ENCODE results near the gene STXBP6.
"Not testable (repeated sequence)": the region's sequence is repeated elsewhere in the genome, so short reads cannot be mapped to it uniquely, and the experiment has no call there.

Gene STXBP6

DNA sequence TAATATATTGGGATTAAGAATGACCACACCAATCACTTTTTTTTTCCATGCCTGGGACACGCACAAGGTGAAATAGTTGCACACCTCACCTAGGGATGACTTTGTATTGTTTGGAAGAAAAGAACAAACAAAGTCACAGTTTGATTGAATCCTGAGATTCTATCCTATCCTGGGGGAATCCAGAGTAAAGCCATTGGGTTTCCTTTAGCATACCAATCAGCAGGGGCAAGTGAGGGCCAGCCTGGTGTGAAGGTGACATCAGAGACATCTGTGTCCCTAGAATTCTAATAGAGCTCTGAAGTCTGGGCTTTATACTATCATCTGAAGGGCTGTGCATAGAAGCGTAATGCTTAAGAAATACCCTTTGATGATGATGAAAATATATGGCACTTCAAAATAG lies 199.9 kb downstream of the STXBP6 start:
- no peak for DNase-seq
- TF ChIP-seq GATA1 (IDR thresholded peaks at IDR 0.05; ENCODE audit: low read depth, low read length) (no peak), POLR2A (IDR thresholded peaks at IDR 0.05; ENCODE audit: low read length) (no peak)

DNA sequence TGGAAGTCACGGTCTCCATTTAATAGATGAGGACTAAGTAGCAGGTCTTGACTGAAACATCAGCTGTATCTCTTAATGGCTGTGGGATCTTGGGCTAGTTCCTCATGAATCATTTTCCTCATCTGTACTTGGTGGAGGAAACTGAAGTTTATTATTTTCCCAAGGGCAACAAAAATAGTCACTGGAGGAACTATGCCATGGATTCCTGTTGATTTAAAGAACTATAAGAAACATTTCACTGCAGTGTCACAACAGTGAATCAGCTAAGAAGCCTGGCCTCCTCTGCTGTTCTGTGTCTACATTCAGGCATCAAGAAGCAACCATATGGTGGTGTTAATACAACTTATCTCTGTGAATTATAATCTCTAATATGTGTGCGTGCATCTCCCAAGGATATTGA lies 200.5 kb downstream of the STXBP6 start:
- DNase-seq, result no peak

DNA sequence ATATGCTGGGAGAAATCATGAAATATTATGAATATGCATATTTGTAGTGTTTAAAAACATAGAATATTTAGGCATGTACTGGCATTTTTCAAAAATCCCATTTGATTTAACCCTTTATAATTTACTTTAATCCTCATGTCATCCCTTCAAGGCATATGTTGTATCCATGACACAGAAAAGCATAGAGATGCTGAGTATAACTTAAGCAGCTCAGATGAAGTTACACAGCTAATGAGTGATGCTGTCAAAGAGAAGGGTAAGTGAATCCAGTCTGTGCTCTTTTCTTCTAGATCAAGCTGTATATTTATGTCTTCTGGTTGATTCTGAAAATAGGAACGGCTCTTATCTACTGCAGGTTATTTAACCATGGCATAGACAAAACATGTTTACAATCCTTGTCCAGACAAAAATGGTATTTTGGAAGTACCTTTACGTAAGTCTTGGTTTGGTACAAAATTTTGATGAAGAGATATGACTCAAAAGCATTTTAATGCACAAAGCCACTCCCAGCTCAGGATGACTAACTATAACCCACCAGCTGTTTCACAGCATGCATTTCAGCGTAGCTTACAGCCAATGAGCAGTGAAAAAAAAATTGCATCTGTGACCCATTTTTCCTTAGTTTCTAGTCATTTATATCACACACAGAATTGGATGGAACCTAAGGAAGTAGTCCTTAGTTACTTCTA lies 201.7 kb downstream of the STXBP6 start:
- no peak for TF ChIP-seq POLR2A (IDR thresholded peaks at IDR 0.05; ENCODE audit: low read length)
- no peak for TF ChIP-seq GATA1 (IDR thresholded peaks at IDR 0.05; ENCODE audit: low read depth, low read length)

More for the DNA sequence above, 200.5 kb downstream of the STXBP6 start:
- TF ChIP-seq POLR2A (IDR thresholded peaks at IDR 0.05; ENCODE audit: low read length) (no peak), GATA1 (IDR thresholded peaks at IDR 0.05; ENCODE audit: low read depth, low read length) (no peak)

DNA sequence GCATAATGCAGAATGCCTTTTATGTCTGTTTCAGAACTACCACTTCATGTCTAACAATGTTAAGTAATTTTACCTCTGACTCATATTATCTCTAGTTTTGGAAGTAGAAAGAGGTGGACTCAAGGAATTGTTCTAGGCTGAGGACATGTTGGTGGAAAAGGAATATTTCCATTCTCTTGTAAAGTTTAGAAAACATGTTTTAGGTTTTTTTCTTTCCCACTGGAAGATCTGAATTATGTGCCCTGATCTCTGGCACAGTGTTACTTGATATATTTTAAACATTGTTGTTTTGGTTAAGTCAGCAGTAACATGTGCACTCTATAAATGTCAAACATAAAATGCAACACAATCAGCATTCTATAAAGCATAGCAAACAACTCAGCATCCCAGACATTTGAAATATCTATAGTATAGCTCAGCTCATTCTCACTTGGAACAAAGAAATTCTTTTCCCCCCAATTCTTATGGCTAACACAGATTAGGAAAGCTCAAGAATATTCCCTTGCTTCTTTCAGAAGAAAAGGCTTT lies 202.3 kb downstream of the STXBP6 start:
- no peak for TF ChIP-seq POLR2A (IDR thresholded peaks at IDR 0.05; ENCODE audit: low read length)
- no peak for TF ChIP-seq GATA1 (IDR thresholded peaks at IDR 0.05; ENCODE audit: low read depth, low read length)
- no peak for DNase-seq

More for the DNA sequence above, 201.7 kb downstream of the STXBP6 start:
- DNase-seq, result no peak

DNA sequence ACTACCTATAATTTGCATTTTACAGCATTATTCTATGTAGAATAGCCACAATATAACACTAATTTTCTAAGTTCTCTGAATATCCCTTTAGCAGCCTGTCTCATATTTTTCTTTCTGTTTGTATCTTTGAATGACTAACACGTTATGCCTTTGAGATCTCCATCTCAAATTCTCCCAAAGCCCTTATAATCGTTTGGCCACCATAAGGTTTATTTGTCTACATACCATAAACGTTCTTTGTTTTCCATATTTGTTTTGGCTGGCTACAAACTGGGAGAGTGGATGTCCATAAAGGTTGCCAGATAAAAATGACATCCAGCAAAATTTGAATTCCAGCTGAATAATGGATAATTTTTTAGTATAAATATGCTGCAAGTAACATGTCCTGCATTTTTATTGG lies 203.7 kb downstream of the STXBP6 start:
- no peak for DNase-seq
- TF ChIP-seq POLR2A (IDR thresholded peaks at IDR 0.05; ENCODE audit: low read length) (no peak), GATA1 (IDR thresholded peaks at IDR 0.05; ENCODE audit: low read depth, low read length) (no peak)

DNA sequence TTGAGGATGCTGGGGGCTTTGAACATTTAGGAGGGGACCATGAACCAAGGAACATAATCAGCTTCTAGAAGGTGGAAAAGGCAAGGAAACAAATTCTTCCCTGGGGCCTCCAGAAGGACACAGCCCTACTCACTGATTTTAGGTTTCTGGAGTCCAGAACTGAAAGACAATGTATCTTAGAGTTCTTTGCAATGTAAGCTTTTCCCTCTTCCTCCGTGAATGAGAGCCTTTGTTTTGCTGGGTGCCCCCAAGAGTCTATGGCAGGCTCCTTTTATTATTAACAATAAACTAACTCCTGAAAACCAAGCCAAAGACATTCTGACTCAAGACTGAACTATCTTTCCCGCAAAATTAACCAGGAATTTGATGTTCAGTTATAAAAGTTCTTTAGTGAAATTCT lies 204.1 kb downstream of the STXBP6 start:
- no peak for TF ChIP-seq GATA1 (IDR thresholded peaks at IDR 0.05; ENCODE audit: low read depth, low read length)
- no peak for TF ChIP-seq POLR2A (IDR thresholded peaks at IDR 0.05; ENCODE audit: low read length)
- no peak for DNase-seq

DNA sequence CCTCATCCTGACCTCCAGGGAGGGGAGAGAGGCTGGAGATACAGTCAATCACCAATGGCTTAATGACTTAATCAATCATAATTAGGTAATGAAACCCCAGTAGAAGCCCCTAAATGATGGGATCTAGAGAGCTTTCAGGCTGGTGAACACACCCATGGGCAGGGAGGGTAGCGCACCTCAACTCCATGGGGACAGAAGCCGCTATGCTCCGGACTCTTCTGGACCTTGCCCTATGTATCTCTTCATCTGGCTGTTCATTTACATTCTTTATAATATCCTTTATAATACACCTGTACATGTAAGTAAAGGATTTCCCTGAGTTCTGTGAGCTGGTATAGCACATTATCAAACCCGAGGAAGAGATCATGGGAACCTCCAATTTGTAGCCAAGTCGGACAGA lies 205.9 kb downstream of the STXBP6 start:
- no peak for DNase-seq

DNA sequence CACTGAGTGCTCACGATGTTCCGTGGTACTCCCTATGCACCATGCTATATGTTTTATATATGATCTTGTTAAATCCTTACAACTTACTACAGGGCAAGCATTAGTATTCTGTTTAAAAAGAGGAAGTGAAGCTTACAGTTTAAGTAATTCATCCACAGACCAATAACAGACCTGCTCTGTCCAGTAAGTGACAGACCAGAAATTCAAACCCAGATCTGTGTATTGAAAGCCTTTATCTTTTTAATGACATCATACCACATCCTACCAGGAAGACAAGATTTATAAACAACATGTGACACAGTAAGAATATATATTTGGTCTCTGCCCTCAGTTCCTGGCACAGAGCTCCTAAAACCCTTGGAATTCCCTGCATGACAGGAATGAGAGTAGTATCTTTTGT lies 206.5 kb downstream of the STXBP6 start:
- DNase-seq, result no peak
- TF ChIP-seq GATA1 (IDR thresholded peaks at IDR 0.05; ENCODE audit: low read depth, low read length) (no peak), POLR2A (IDR thresholded peaks at IDR 0.05; ENCODE audit: low read length) (no peak)

More for the DNA sequence above, 205.9 kb downstream of the STXBP6 start:
- TF ChIP-seq POLR2A (IDR thresholded peaks at IDR 0.05; ENCODE audit: low read length) (no peak), GATA1 (IDR thresholded peaks at IDR 0.05; ENCODE audit: low read depth, low read length) (no peak)

DNA sequence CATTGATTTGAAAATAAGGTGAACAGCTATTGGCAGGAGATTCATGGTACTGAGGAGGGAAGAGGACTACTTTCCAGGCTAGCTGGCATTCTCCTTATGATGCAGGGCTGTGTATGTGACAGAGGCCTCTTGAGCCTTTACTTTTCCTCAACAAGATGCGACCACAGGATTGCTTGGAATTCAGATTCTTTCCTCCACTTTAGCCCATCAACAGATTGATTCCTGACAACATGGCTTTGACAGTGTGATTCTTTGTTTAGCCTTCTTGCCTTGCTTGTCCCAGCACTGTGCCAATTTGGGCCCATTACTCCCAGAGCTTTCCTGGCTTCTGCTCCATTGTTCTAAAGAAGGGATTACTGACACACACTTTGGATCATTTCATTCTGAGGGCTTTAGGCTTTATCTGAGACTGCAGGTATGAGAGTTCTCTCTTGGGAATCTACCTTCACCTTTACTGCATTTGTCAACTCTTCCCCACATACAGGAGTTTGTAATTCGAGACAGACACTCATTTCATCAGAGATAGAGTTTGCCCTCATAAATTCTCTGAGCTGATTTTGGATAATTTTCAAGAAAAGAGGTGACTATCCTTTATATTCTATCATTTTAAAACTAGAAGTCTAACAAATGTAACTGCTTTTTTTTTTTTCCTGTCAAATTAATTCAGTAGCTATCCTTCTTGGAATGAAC lies 209.6 kb downstream of the STXBP6 start:
- TF ChIP-seq POLR2A (IDR thresholded peaks at IDR 0.05; ENCODE audit: low read length), result no peak
- no peak for TF ChIP-seq GATA1 (IDR thresholded peaks at IDR 0.05; ENCODE audit: low read depth, low read length)
- DNase-seq, result no peak

DNA sequence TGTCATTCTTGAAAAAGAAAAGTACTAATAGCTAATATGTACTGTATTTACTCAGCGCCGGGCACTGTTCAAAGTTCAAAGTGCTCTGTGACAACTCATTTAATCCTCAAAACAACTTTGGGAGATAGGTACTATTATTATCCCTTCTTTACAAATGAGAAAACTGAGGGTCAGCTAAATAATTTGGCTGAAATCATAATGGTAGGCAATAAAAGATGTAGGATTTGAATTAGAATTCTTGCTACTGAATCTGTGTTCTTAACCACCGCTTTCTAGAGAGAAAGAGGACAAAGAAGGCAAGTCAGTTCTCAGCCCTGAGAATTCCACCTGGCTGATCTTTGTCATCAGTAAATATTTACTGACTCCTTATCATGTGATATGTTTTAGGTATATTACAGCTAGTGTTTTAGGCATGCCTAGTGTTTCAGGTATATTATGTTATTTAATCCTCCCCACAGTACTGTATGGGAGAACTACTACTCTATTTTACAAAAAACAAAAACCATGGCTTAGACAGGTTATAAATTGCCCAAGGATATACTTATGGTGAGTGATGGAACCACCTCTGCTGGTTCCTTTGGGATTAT lies 210.2 kb downstream of the STXBP6 start:
- TF ChIP-seq GATA1 (IDR thresholded peaks at IDR 0.05; ENCODE audit: low read depth, low read length), result no peak
- no peak for TF ChIP-seq POLR2A (IDR thresholded peaks at IDR 0.05; ENCODE audit: low read length)
- DNase-seq, result no peak

DNA sequence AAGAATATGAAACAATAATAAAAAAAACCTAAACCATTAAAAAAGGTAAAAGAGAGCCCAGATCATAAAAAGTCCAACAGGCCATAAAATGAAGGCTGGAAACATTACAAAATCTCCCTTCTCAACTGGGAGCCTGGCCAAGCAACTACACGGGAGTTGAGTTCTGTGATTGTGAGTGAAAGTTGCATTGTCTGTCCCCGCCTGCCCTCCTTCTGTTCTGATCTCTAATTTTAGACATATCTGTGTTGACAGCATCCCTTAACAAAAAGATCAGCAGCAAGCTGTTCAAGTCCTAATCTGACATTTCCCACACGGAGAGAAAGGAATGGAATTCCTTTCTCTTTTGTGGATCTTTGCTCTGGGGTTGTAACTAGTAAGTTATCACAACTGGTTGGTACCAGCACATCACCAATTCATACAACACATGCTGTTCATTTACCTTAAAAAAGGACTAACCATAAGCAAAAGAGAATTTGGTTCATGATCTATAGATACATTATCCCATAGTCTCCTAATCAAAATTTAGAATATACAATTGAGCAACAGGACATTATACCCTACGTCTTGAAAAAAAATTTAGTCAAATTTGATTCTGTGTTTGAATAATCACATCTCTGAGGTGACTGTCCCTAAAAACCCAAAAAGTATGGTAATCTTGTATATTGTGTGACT lies 210.9 kb downstream of the STXBP6 start:
- no peak for DNase-seq
- TF ChIP-seq POLR2A (IDR thresholded peaks at IDR 0.05; ENCODE audit: low read length) (no peak), GATA1 (IDR thresholded peaks at IDR 0.05; ENCODE audit: low read depth, low read length) (no peak)

DNA sequence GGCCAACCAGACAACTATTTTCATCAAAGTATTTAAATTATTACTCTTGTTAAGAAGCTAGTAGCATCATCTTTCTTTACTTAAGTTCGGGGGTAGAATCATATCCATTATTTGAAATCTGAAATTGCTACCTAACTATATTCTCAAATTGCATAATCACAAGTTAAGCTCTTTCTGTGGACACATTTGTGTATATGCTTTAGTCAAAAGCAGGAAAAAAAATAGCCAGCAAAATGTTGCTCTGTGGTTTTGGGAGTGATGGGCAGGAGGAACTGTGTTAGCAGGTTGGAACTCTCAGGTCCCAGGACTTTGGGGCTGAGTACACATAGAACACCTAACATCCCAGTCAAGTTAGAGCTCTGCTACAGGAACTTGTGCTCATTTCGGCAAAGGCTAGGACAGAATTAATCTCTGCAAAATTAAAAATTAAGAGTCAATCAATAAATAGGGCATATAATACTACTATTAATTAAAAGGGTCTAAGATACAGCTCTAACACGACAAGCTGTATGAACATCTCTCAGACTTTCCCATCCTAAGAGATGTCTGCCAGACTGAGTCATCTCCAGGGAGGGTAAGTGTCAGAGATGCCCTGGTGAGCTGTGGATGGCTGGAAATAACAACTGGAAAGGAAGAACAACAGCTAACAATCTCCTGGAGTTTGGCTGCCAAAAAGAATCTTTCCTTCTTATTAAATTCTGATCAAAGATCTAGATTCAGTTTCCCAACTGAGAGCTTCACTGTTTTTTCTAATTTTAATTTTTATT lies 212.5 kb downstream of the STXBP6 start:
- TF ChIP-seq POLR2A (IDR thresholded peaks at IDR 0.05; ENCODE audit: low read length) (no peak), GATA1 (IDR thresholded peaks at IDR 0.05; ENCODE audit: low read depth, low read length) (no peak)
- DNase-seq, result no peak

DNA sequence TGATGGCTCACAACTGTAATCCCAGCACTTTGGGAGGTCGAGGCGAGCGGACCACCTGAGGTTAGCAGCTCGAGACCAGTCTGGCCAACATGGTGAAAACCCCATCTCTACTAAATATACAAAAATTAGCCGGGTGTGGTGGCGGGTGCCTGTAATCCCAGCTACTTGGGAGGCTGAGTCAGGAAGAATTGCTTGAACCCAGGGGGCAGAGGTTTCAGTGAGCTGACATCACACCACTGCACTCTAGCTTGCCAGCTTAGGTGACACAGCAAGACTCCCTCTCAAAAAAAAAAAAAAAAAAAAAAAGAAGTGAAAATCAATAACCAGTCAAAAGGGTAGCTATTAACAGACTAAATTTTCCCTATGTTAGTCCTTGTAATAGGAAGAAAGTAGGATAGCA lies 213.6 kb downstream of the STXBP6 start:
- not testable (repeated sequence) for DNase-seq

Measured in erythroblast (primary cell).